GM21515 (cell line): ENCODE data around the gene CDC25B.

Experiments used
- ATAC-seq: cut with Tn5 transposase; IDR thresholded peaks from one replicate; pipeline ENCODE4 v1.9.1; 2021; ENCODE audit not compliant: unreplicated experiment

The CDC25B gene

DNA sequence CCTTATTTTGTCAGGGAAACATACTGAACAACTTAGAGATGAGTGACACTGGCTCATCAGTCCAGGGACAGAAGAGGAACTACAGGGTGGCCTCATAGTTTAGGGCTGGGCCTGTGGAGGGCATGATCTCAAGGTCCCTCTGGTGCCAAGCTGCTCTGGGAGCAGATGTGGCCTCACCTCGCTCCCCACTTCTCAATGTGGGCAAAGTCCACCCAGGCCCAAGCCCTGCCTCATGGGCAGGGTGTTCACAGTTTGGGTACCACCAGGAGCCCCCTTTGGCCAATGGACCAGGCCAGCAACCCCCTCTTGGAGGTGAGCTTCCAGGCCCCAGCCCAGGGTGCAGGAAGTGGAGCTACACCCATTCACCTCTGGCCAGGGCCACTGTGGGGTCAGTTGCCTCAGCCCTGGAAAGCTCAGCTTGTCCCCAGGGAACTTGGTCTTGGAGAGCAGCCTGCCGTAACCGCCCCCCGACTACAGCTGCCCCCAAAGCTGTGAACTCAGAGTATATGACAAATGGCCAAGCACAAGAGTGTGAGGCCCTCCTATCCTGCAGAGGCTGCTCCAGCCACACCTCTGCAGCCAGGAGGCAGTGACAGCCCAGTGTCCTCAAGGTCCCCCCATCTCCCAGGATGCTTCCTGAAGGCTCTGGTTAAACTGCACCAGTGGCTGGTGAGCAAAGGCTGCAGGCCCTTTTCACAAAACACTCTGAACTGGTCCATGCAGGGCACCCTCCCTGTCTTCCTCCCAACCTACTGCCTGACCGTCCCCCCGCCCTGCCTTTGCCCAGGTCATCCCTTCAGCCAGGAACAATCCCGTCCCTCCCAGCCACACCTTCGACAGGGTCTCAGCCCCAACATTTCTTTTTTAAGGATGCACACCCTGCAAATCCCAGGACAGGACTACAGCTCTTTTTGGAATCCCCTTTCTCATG lies 32.2 kb upstream of the CDC25B start:
- ATAC-seq: no peak

GRCh38 chr20:3764659-3765058 lies 31.5 kb upstream of the CDC25B start:
- ATAC-seq: no peak

DNA sequence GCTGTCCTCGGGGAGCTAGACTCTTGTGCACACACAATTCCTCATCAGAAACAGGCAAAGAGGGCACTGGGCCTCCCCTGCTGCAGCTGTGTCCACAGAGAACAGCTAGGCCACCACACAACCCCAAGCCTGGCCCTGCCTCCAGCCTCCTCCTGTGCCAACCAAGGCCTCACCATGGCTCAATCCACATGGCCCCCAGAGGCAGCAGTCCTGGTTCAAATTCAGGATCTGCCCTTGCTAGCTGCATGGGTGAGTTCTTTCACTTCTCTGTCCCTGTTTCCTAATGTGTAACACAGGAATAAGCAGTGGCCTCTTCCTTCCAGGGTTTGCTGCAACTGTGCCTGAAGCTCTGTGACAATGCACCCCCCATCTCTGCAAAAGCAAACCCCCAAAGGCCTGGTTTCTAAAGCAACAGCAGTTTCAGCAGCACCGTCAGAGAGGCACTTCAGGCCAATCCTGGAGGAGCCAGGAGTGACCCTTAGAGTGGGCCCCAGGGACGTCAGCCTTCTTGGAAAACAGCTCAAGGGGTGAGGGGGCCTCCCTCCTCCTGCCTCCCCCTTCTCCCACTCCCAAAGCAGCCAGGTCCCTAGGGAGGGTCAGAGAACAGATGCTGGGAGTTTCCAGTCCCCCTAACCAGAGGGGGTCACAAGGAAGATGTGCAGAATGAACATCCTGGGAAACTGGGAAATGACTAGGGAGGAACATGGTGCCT lies 30.8 kb upstream of the CDC25B start:
- ATAC-seq: no peak

DNA sequence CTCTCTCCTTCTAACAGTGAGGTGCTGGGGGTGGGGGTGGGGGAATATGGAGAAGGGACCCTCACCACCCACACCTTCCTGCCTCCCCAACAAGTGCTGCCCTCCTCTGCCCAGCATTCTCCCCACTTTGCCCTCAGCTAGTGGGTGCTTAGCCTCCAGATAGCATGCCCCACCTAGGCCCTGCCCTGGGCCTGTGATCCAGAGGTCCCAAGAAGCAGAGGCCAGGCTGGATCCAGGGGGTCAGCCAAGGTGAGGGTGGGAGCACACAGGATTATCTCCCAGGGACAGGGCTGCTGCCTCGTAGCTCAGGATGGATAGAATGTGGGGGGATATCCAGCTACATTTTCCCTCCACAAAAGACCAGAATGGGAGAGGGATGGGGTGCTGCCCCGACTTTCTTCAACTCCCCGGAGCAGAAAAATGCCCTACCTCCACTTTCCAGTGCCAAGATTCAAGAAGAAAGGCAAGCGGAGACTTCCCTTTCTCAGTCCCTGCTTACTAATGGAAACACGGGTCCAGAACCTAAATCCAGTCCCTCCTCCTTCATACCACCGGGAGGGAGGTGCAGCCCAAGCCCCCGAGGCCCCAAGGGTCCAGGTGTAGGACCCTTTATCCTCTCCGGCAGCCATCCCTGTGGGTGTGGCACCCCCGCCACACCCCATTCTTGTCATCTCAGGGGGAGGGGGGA lies 29.5 kb upstream of the CDC25B start:
- no peak for ATAC-seq

DNA sequence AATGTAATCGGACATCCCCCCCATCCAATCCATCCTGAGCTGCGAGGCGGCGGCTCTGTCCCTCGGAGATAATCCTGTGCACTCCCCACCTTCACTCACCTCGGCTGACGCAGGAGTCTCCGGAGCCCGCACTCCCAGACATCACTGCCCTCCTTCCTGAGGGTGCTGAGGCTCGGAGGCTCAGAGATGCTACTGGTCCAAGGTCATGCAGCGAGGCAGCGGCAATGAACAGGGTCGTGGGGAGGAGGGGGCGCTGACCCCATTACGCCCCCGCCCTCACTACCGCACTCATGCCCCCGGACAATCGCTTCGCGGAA lies 29.0 kb upstream of the CDC25B start:
- no peak for ATAC-seq

DNA sequence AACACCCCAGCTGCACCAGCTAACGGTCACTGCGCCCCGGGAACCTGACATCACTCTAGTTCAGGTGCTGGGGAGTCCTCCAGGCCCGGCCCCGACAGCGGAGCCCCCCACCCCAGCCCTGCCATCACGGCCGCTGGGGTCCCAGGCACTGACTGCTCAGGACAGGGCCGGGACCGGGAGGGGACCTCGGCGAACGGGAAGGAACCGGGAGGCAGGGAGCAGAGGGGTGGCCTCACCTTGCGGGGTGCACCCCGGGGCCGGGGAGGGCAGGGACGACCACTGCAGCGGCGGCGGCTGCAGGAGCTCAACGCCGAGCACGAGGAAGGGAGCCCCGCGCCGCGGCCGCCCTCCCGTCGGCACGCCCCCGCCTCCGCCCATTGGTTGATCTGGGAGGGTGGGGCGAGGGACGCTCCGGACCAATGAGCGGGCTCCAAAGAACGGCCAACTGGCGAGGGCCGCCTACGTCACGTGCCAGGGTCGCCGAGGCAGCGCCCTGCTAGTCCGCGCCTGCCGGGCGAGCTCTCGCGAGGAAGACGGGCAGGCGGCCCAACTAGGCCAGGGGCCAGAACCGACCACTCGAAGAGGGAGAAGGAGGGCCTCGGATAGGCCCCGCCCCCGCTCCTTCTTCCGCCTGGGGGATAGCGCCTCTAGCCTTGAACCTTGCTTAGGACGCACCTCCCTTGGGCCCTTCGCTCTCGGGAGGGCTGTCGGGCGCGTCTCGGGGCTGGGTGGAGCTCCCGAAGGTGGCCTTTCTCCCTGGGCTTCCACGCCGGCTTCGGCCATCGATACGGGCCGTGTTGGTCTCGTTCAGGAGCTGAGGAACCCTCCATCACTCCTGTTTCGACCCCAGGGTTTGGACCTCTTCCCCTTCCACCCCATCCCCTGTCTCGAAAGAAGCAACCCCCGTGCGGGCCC lies 28.4 kb upstream of the CDC25B start, which contains the start of gene ADISSP:
Gene ADISSP (minus strand): TSS at position 327 of the 915 bp plus-strand sequence. CDS start 7,653 bp downstream, outside the sequence.
- peak; percentile 94 for ATAC-seq

DNA sequence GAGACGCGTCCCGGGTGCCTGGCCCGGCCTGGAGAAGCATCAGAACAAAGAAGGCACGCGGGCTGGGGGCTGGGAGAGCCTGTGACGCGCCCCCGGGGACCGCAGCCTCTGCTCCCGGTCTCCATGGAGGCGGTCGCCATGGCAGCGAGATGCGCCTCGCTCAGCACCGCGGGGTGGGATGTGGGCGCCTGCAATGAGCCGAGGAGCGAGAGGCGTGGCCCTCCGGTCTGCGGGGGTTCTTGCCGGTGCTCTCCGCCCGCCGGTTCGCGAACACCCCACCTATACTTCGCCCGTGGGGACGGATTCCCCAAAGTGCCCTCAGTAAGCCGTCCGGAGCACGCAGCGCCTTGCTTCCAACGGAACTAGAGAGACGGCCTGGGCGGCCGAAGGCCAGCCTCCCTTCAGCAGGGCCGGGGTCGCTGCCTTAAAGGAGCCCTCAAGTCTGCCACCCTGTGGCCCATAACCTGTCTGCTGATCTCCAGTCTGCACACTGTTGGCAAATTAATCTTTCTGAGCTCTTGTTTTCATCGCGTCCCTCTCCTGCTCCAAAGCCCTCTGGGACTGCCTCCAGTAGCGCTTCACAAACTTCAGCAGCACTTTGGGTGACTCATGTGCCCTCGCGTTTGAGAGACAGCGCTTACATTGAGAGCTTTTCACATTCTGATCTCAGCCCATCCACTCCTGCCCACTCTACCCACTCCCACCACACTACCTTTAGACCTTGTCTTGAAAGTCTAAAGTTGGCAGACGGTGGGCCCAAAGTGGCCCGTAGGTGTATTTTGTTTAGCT lies 27.6 kb upstream of the CDC25B start:
- ATAC-seq: peak; percentile 33

- ATAC-seq: no peak
Observed at GRCh38 chr20:3771552-3772058, 24.5 kb upstream of the CDC25B start.

DNA sequence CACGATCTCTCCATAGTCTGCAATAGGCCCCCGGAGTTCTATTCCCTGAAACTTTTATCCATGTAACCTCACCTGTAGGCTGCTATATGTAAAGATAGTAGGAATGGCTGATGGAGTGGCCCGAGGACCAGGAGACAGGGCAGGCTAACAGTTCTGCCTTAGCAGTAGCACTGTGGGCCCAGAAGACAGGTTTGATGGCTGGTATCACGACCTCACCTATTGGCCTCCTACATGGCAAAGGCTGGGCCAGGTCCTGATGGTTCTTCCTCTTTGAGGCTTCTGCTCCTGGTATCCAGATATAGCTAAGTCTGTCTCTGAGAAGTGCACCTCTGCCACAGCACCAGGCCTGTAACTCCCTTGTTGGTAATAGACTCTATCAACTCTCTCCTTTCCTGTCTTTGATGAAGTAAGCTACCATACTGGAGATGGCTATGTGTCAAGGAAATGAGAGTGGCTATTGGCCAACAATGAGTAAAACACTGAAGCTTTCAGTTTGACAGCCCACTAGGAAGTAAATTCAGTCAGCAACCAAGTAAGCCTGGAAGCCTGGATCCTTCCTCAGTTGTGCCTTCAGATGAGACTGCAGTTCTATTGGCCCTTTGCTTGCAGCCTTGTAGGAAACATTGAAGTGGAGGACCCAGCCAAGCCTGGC lies 20.5 kb upstream of the CDC25B start:
- no peak for ATAC-seq

GRCh38 chr20:3777381-3777715 lies 18.8 kb upstream of the CDC25B start:
- no peak for ATAC-seq

DNA sequence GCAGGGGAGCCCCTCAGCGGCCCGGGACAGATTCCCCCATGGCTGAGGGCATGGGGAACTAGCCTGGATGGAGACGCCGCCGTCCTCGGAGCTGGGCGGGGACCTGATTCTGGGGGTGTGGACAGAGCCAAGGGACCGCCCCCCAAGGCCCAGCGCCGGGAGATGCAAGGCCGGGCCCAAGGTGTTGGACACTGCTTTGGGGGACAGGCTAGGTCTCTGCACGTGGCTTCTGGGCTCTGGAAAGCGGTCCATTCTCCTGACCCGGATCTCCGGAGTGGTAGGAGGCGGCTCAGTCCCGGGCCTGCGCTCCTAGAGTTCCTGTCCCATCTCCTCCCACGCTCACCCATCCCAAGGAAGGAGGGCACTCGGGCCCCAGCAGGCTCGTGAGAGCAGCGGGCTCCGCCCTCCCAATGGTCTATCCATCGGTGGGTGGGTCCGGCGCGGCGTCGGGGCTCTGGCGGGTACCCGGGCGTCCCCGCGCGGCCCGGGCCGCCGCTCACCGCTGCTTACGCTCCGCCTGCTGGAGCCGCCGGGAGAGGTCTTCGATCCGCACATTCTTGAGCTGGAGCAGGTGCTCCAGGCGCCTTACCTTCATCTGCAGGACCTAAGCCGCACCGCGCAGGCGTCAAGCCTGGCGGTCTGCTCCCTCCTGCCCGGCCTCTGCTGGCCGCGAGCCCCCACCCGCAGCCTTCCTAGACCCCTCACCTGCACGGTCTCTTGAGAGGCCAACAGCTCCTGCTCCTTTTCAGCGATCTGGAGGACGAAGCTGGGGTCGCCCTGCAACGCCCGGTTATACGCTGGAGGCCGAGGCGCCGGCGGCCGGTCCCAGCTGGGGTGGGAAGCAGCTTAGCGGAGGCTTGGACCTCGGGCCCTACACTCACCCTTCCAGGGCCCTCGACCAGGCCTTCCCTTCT lies 18.1 kb upstream of the CDC25B start:
- ATAC-seq: no peak

DNA sequence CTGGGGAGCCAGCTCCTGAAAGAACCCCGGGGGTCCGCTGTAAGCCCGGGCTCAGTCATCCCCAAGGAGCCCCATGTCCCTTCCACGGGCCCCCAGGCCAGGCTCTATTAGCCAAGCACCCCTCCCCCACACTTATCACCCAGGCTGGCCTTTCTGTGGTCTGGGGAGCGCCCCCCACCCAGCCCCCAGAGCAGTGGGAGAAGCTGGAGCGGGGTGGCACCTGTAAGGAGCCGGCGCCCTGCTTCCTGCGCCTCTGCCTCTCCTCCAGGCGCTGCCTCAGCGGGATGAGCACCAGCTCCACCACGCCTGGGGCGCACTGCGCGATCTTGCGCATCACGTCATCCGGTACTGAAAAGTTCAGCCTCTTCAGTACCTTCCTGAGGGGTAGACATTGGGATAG lies 17.1 kb upstream of the CDC25B start:
- no peak for ATAC-seq

DNA sequence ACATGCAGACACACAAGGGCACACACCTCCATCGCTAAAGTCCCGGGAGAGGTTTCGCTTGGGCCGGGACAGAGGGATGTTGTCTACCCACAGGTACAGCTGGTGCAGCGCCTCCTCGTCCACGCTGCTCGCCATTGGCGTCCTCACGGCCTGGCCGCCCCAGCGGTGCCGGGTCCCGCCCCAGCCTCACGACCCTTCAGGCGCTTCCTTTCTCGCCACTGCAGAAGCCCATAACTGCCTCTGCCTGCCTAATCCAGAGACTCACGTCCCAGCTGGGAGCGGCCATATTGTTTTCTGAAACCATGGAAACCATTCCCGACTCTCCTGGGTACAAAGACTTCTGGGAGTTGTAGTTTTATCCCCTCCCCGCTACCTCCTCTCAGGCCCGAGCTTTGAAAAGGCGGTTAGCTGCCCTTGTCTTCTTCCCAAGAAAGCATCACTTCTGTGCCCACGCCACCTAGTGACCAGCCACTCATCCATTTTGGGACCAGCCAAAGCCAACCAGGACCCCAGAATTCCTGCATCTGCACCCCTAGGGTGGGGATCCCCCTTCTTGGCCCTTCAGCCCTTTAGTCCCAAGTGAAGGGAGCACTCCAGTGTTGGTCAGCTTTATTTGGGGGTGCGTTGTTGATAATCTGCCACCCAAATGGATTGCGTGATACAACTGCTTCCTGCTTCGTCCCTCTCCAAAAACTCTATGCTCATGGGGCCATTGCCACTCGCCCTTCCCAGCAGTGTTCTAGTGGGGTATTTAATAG lies 14.8 kb upstream of the CDC25B start, which contains the start of gene SPEF1:
Gene SPEF1 (minus strand): TSS at position 296 of the 758 bp plus-strand sequence. CDS start 161 bp downstream, at position 135.
- peak; percentile 53 for ATAC-seq

DNA sequence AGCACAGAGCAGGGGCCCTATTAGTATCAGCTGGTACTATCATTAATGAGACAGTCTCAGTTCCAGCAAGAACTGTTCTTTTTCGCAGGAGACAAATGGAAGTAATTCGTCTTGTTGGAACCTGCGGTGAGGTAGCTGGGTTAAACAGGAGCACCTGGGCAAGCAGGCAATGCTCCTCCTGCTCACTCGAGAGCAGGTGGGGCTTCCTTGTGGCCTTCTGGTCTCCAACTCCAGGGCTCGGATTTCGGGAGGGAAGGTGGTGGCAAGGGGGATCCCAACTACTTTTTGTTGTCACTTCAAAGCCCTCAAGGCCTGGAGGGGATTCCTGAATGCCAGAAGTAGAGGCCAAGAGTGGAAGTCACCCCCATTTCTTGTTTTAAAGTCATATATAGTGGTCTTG lies 13.5 kb upstream of the CDC25B start:
- no peak for ATAC-seq

GRCh38 chr20:3783068-3783489 lies 13.0 kb upstream of the CDC25B start:
- no peak for ATAC-seq

GRCh38 chr20:3783511-3784195 lies 12.5 kb upstream of the CDC25B start:
- ATAC-seq: no peak
